Upper lobe of left lung (tissue), 6 donors: ENCODE measurements around the gene LIN52. TPM values are rescaled to one million over a fixed set of nuclear protein-coding genes. Genes with fewer than 3 reads are reported as not detected.

Experiments used
- ATAC-seq, 2 donors: fragments of 200-7000 bp; cut with Tn5 transposase; one replicate each; pipeline ENCODE4 v1.9.1; 2022; ENCODE audit warnings: mild to moderate bottlenecking in 2 of 2, moderate library complexity in 2 of 2; ENCODE audit not compliant: low FRiP score in 2 of 2
- DNase-seq, 2 donors: peaks; one replicate each; pipeline ENCODE4 v3.0.0-alpha.2; 2019 to 2020
- H3K27ac ChIP-seq, 4 donors: fragments of 200-600 bp; sonication (generic); one replicate each; pipeline ENCODE4 v1.5.1; 2016 to 2019
- H3K27me3 ChIP-seq, 4 donors: fragments of 200-600 bp; sonication (generic); one replicate each; pipeline ENCODE4 v1.5.1; 2017 to 2019
- H3K36me3 ChIP-seq, 4 donors: fragments of 200-600 bp; sonication (generic); one replicate each; pipeline ENCODE4 v1.5.1; 2016 to 2019
- H3K4me1 ChIP-seq, 4 donors: fragments of 200-600 bp; sonication (generic); one replicate each; pipeline ENCODE4 v1.5.1; 2018 to 2019
- H3K4me3 ChIP-seq, 4 donors: fragments of 200-600 bp; sonication (generic); one replicate each; pipeline ENCODE4 v1.5.1; 2017 to 2019; ENCODE audit warnings: mild to moderate bottlenecking in 2 of 4, moderate library complexity in 1 of 4
- H3K9me3 ChIP-seq, 4 donors: fragments of 200-600 bp; sonication (generic); one replicate each; pipeline ENCODE4 v1.5.1; 2018 to 2019
- CTCF ChIP-seq, 6 experiments: fragments of 450-650 bp in 4 of 6; fragments of 200-600 bp in 2 of 6; sonication (generic) in 2 of 6; IDR thresholded peaks; one replicate each; pipeline ENCODE4 v1.5.1; 2016 to 2019; ENCODE audit warnings: antibody characterized with exemption in 6 of 6
- EP300 ChIP-seq, 4 donors: sonication (generic); formaldehyde crosslinking; IDR thresholded peaks; one replicate each; pipeline ENCODE4 v1.5.1; 2017; ENCODE audit warnings: antibody characterized with exemption in 4 of 4, control low read depth in 2 of 4
- POLR2A ChIP-seq, 4 donors: fragments of 450-650 bp; IDR thresholded peaks; one replicate each; pipeline ENCODE4 v1.5.1; 2016 to 2017; ENCODE audit warnings: antibody characterized with exemption in 4 of 4, mild to moderate bottlenecking in 2 of 4
- POLR2AphosphoS5 ChIP-seq, 2 donors: sonication (generic); formaldehyde crosslinking; IDR thresholded peaks; one replicate each; pipeline ENCODE4 v1.5.1; 2017; ENCODE audit warnings: antibody characterized with exemption in 2 of 2
- WGBS, 2 donors: methylation state at CpG; one replicate each; pipeline ENCODE4 v1.1.5; 2017 to 2018; 5-methylcytosine and 5-hydroxymethylcytosine counted together
- total RNA-seq, 6 donors: library from RNA; depleted of rRNA in 4 of 6; stranded (reverse); fragments of >200 nt in 4 of 6; gene quantifications; one replicate each; pipeline versions ENCODE4 v1.1.0 to v1.2.1, GENCODE V29; 2016 to 2021
- donor health status: DM: no; HTN: no; CAD: no; lungs with moderate emphysema.
- donor health status: DM: no; HTN: yes; CAD: no; lungs with severe emphysema.

The LIN52 gene
- total RNA-seq, 6 donors from 2014 or later, result 5.8 to 9.7 (median 8.8) TPM

GRCh38 chr14:74048281-74048680 is 36.5 kb upstream of the LIN52 start:
- ATAC-seq, result no peak
- Histone ChIP-seq H3K36me3 (no peaks in the 10 kb centered on the region), H3K9me3 (no peaks in the 10 kb centered on the region), H3K4me3 (no peak overlapping the region), H3K27me3 (no peaks in the 10 kb centered on the region), H3K4me1 (no peaks in the 10 kb centered on the region), H3K27ac (no peak overlapping the region)
- DNase-seq, result no peak
- TF ChIP-seq EP300 (IDR thresholded peaks at IDR 0.05) (no peak), CTCF (IDR thresholded peaks at IDR 0.05) (no peak), POLR2AphosphoS5 (IDR thresholded peaks at IDR 0.05) (no peak), POLR2A (IDR thresholded peaks at IDR 0.05) (no peak)
- WGBS, 2 donors, result 56 to 59% methylated on average over 3 of the region's 3 CpGs

GRCh38 chr14:74049876-74050495 is 34.8 kb upstream of the LIN52 start:
- no peaks in the 10 kb centered on the region for H3K36me3 ChIP-seq
- no peaks in the 10 kb centered on the region for H3K27me3 ChIP-seq
- no peaks in the 10 kb centered on the region for H3K9me3 ChIP-seq
- H3K4me3 ChIP-seq, result no peak overlapping the region
- DNase-seq (no peak), ATAC-seq (no peak)
- TF ChIP-seq EP300 (IDR thresholded peaks at IDR 0.05) (no peak), POLR2AphosphoS5 (IDR thresholded peaks at IDR 0.05) (no peak), POLR2A (IDR thresholded peaks at IDR 0.05) (no peak), CTCF (IDR thresholded peaks at IDR 0.05) (no peak)
- no peak overlapping the region for H3K27ac ChIP-seq
- 56 to 60% methylated on average over 3 of the region's 3 CpGs for WGBS, 2 donors
- H3K4me1 ChIP-seq, result no peaks in the 10 kb centered on the region

DNA sequence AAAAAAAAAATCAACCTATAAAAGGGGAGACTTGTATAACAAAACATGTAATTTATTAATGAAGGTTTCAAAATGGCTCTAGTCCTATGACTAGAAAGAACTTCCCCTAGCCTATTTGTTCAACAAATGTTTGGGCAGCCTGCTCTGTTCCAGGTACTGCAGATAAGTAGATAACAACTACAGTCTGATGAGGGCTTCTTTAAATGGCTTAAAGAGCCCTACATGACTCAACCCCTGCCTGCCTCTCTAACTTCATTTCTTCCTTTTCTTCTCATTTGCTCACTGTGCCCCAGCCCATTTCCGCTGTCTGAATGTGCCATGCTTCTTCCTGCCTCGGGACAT is 22.0 kb upstream of the LIN52 start:
- TF ChIP-seq CTCF (IDR thresholded peaks at IDR 0.05) (no peak), POLR2A (IDR thresholded peaks at IDR 0.05) (no peak), POLR2AphosphoS5 (IDR thresholded peaks at IDR 0.05) (no peak), EP300 (IDR thresholded peaks at IDR 0.05) (no peak)
- H3K9me3 ChIP-seq, result no peaks in the 10 kb centered on the region
- H3K27me3 ChIP-seq, result no peaks in the 10 kb centered on the region
- WGBS, 2 donors, result 86 to 93% methylated on average over 2 of the region's 2 CpGs
- H3K27ac ChIP-seq, result no peak overlapping the region
- no peak for ATAC-seq
- H3K36me3 ChIP-seq, result peaks cover 6 to 90% (median 42%) of the 10 kb centered on the region in 4 donors
- no peaks in the 10 kb centered on the region for H3K4me1 ChIP-seq
- H3K4me3 ChIP-seq, result no peak overlapping the region
- no peak for DNase-seq

- DNase-seq (no peak), ATAC-seq (no peak)
- no peaks in the 10 kb centered on the region for H3K27me3 ChIP-seq
- no peaks in the 10 kb centered on the region for H3K9me3 ChIP-seq
- peaks cover 6 to 87% (median 47%) of the 10 kb centered on the region in 4 donors for H3K36me3 ChIP-seq
- no peak overlapping the region for H3K4me3 ChIP-seq
- no peaks in the 10 kb centered on the region for H3K4me1 ChIP-seq
- TF ChIP-seq CTCF (IDR thresholded peaks at IDR 0.05) (no peak), POLR2A (IDR thresholded peaks at IDR 0.05) (no peak), EP300 (IDR thresholded peaks at IDR 0.05) (no peak), POLR2AphosphoS5 (IDR thresholded peaks at IDR 0.05) (no peak)
- no peak overlapping the region for H3K27ac ChIP-seq
Measured at GRCh38 chr14:74064426-74064825, 20.3 kb upstream of the LIN52 start.

DNA sequence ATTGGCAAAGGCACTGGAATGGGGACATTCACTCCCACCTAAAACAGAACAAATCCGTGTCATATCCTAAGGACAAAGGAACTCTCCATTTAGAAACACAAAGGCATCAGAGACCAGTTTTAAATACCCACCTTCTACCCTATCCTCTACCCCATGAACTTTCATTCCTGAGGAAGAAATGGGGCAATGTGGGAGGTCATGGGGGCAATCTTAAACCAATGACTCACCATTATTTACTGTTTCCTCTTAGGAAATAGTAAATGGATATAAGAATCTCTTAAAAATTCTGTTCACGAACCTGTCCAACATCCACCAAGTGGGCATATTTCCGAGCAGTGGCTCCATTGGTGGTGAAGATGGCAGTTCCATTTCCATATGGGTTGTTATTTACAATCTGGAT is 19.9 kb upstream of the LIN52 start:
- no peak for TF ChIP-seq POLR2AphosphoS5 (IDR thresholded peaks at IDR 0.05)
- TF ChIP-seq CTCF (IDR thresholded peaks at IDR 0.05), result no peak
- no peak for TF ChIP-seq EP300 (IDR thresholded peaks at IDR 0.05)
- no peak for TF ChIP-seq POLR2A (IDR thresholded peaks at IDR 0.05)
- no peaks in the 10 kb centered on the region for H3K4me1 ChIP-seq
- no peaks in the 10 kb centered on the region for H3K27me3 ChIP-seq
- no peaks in the 10 kb centered on the region for H3K9me3 ChIP-seq
- ATAC-seq (no peak), DNase-seq (no peak)
- H3K27ac ChIP-seq, result no peak overlapping the region
- no peak overlapping the region for H3K4me3 ChIP-seq
- 82 to 88% methylated on average over 3 of the region's 3 CpGs for WGBS, 2 donors
- H3K36me3 ChIP-seq, result peaks cover 3 to 86% (median 45%) of the 10 kb centered on the region in 4 donors
